SK-N-SH (cell line): ENCODE measurements around the gene MYH15. TPM values are rescaled to one million over a fixed set of nuclear protein-coding genes. Genes with fewer than 3 reads are reported as not detected.

Experiments
- CTCF ChIA-PET: fragments of 300-600, 350-600 bp; formaldehyde crosslinking; extraction: SDS; loops from one replicate; lab custom pipeline; 2021; lab: Yijun Ruan, JAX
- POLR2A ChIA-PET: fragments of 350-600 bp; sonication (Branson Sonifier 250); formaldehyde crosslinking; extraction: SDS; loops from one replicate; lab custom pipeline; 2020; ENCODE audit warnings: antibody characterized with exemption, inconsistent platforms; lab: Yijun Ruan, JAX
- DNase-seq: peaks from one replicate; pipeline ENCODE4 v3.0.0; 2012
- H2AFZ ChIP-seq: fragments of 200-600 bp; sonication (generic); 2 replicates; pipeline ENCODE4 v1.8.1; 2016; ENCODE audit warnings: antibody characterized with exemption, mild to moderate bottlenecking, low read depth
- H3F3A ChIP-seq: fragments of 200-600 bp; sonication (generic); replicated peaks from 2 replicates; pipeline ENCODE3; 2016; ENCODE audit warnings: antibody characterized with exemption, mild to moderate bottlenecking; ENCODE audit not compliant: insufficient read depth
- H3K27ac ChIP-seq, 2 experiments: fragments of 200-500 bp in 1 of 2; fragments of 200-600 bp in 1 of 2; sonication (Bioruptor generic) in 1 of 2; sonication (generic), shearing (Covaris generic) in 1 of 2; 2 replicates each; pipeline versions ENCODE4 v1.5.1 to v1.6.1; 2014 to 2016; ENCODE audit warnings: low read depth in 2 of 2, inconsistent platforms in 1 of 2, low read length in 1 of 2, mild to moderate bottlenecking in 1 of 2, mixed read lengths in 1 of 2
- H3K27me3 ChIP-seq: fragments of 200-600 bp; sonication (generic), shearing (Covaris generic); 2 replicates; pipeline ENCODE4 v1.6.1; 2016; ENCODE audit warnings: mixed run types; ENCODE audit not compliant: insufficient read depth
- H3K36me3 ChIP-seq, 2 experiments: fragments of 200-500 bp in 1 of 2; fragments of 200-600 bp in 1 of 2; sonication (Bioruptor generic) in 1 of 2; sonication (generic) in 1 of 2; replicated peaks in 1 of 2; 2 replicates each; pipeline versions ENCODE3 to v1.5.1; 2014 to 2016; ENCODE audit warnings: low read length in 1 of 2, mild to moderate bottlenecking in 1 of 2; ENCODE audit not compliant: insufficient read depth in 2 of 2, control insufficient read depth in 1 of 2
- H3K4me1 ChIP-seq, 2 experiments: fragments of 200-500 bp in 1 of 2; fragments of 200-600 bp in 1 of 2; sonication (Bioruptor generic) in 1 of 2; sonication (generic), shearing (Covaris generic) in 1 of 2; 2 replicates each; pipeline versions ENCODE4 v1.5.1 to v1.6.1; 2014 to 2016; ENCODE audit warnings: low read depth in 1 of 2, low read length in 1 of 2, mixed run types in 1 of 2; ENCODE audit not compliant: insufficient read depth in 2 of 2, control insufficient read depth in 1 of 2
- H3K4me2 ChIP-seq: fragments of 200-600 bp; sonication (generic), shearing (Covaris generic); 2 replicates; pipeline ENCODE4 v1.6.1; 2017; ENCODE audit warnings: mixed run types
- H3K4me3 ChIP-seq, 2 experiments: fragments of 200-500 bp in 1 of 2; fragments of 200-600 bp in 1 of 2; sonication (Bioruptor generic) in 1 of 2; sonication (generic), shearing (Covaris generic) in 1 of 2; 2 replicates each; pipeline versions ENCODE4 v1.5.1 to v1.8.1; 2014 to 2016; ENCODE audit warnings: low read depth in 2 of 2, inconsistent platforms in 1 of 2, low read length in 1 of 2, mild to moderate bottlenecking in 1 of 2, mixed read lengths in 1 of 2, moderate library complexity in 1 of 2
- H3K79me2 ChIP-seq: fragments of 200-600 bp; sonication (generic); 2 replicates; pipeline ENCODE4 v1.8.1; 2017; ENCODE audit warnings: mild to moderate bottlenecking; ENCODE audit not compliant: insufficient read depth
- H3K9ac ChIP-seq: fragments of 200-600 bp; sonication (generic); 2 replicates; pipeline ENCODE4 v1.6.1; 2017; ENCODE audit warnings: mixed run types
- H3K9me2 ChIP-seq: fragments of 200-600 bp; sonication (generic); 2 replicates; pipeline ENCODE4 v1.6.1; 2017; ENCODE audit warnings: mixed run types
- H3K9me3 ChIP-seq: fragments of 200-600 bp; sonication (generic); 2 replicates; pipeline ENCODE4 v1.6.1; 2017; ENCODE audit warnings: mixed run types, mild to moderate bottlenecking, moderate library complexity
- H4K20me1 ChIP-seq: fragments of 200-600 bp; sonication (generic); 2 replicates; pipeline ENCODE4 v1.6.1; 2017; ENCODE audit warnings: mild to moderate bottlenecking, mixed run types; ENCODE audit not compliant: insufficient read depth
- CHD2 ChIP-seq: fragments of 150-350 bp; IDR thresholded peaks from 2 replicates; pipeline ENCODE4 v1.6.1; 2018; ENCODE audit warnings: low read length; ENCODE audit not compliant: partially characterized antibody
- ELF1 ChIP-seq: IDR thresholded peaks from 2 replicates; pipeline ENCODE4 v1.4.0; 2012
- FOSL2 ChIP-seq: IDR thresholded peaks from 2 replicates; pipeline ENCODE4 v1.4.0; 2012; ENCODE audit warnings: low read depth, mild to moderate bottlenecking, moderate library complexity, borderline replicate concordance
- FOXJ3 ChIP-seq: sonication (generic); formaldehyde crosslinking; IDR thresholded peaks from 2 replicates; pipeline ENCODE4 v1.5.1; 2020; ENCODE audit warnings: mild to moderate bottlenecking, missing genetic modification reagents
- FOXM1 ChIP-seq: IDR thresholded peaks from 2 replicates; pipeline ENCODE4 v1.4.0; 2012; ENCODE audit warnings: low read depth, mild to moderate bottlenecking
- MEF2A ChIP-seq: IDR thresholded peaks from 2 replicates; pipeline ENCODE4 v1.4.0; 2012; ENCODE audit warnings: low read depth, borderline replicate concordance
- NFIC ChIP-seq: IDR thresholded peaks from 2 replicates; pipeline ENCODE4 v1.4.0; 2012; ENCODE audit warnings: borderline replicate concordance
- NRF1 ChIP-seq: IDR thresholded peaks from 2 replicates; pipeline ENCODE4 v1.6.1; 2012; ENCODE audit warnings: low read depth, mild to moderate bottlenecking, low read length
- RFX5 ChIP-seq: IDR thresholded peaks from 2 replicates; pipeline ENCODE4 v1.6.1; 2012; ENCODE audit warnings: mild to moderate bottlenecking, improper control_type of control experiment, low read length
- RXRA ChIP-seq: IDR thresholded peaks from 2 replicates; pipeline ENCODE4 v1.4.0; 2012; ENCODE audit warnings: low read depth, mild to moderate bottlenecking, borderline replicate concordance
- SIN3A ChIP-seq: IDR thresholded peaks from 2 replicates; pipeline ENCODE4 v1.6.1; 2012; ENCODE audit warnings: low read depth, mild to moderate bottlenecking, low read length, moderate library complexity, borderline replicate concordance
- SMC3 ChIP-seq: IDR thresholded peaks from 2 replicates; pipeline ENCODE4 v1.6.1; 2012; ENCODE audit warnings: low read depth, low read length, improper control_type of control experiment
- TCF12 ChIP-seq: IDR thresholded peaks from 2 replicates; pipeline ENCODE4 v1.4.0; 2012
- TEAD4 ChIP-seq: IDR thresholded peaks from 2 replicates; pipeline ENCODE4 v1.4.0; 2012; ENCODE audit warnings: mild to moderate bottlenecking, borderline replicate concordance; ENCODE audit not compliant: insufficient read depth
- WGBS: methylation state at CpG from one replicate; pipeline ENCODE4 v1.1.6; 2017; ENCODE audit warnings: low lambda C conversion rate; 5-methylcytosine and 5-hydroxymethylcytosine counted together
- polyA plus RNA-seq, 3 experiments: library from polyadenylated mRNA; depleted of rRNA; stranded (reverse); fragments of >200 nt; gene quantifications; 2 replicates each; pipeline ENCODE4 v1.2.3, GENCODE V29; 2012
- TF ChIP-seq, protein P1 (sequence below): fragments of 200-600 bp; sonication (generic); IDR thresholded peaks from 2 replicates; pipeline ENCODE4 v1.6.1; 2017; ENCODE audit warnings: antibody characterized with exemption, mild to moderate bottlenecking, moderate library complexity
- TF ChIP-seq, protein P2 (sequence below): IDR thresholded peaks from 2 replicates; pipeline ENCODE4; 2012
- TF ChIP-seq, protein P3 (sequence below): IDR thresholded peaks from 2 replicates; pipeline ENCODE4 v1.4.0; 2012; ENCODE audit warnings: low read depth, borderline replicate concordance
- TF ChIP-seq, protein P4 (sequence below): IDR thresholded peaks from 2 replicates; pipeline ENCODE4 v1.4.0; 2012; ENCODE audit warnings: low read depth

MYH15 gene
- polyA plus RNA-seq, 1 of the 3 experiments (the other 2 are of a cell fraction): 2.1 TPM

DNA sequence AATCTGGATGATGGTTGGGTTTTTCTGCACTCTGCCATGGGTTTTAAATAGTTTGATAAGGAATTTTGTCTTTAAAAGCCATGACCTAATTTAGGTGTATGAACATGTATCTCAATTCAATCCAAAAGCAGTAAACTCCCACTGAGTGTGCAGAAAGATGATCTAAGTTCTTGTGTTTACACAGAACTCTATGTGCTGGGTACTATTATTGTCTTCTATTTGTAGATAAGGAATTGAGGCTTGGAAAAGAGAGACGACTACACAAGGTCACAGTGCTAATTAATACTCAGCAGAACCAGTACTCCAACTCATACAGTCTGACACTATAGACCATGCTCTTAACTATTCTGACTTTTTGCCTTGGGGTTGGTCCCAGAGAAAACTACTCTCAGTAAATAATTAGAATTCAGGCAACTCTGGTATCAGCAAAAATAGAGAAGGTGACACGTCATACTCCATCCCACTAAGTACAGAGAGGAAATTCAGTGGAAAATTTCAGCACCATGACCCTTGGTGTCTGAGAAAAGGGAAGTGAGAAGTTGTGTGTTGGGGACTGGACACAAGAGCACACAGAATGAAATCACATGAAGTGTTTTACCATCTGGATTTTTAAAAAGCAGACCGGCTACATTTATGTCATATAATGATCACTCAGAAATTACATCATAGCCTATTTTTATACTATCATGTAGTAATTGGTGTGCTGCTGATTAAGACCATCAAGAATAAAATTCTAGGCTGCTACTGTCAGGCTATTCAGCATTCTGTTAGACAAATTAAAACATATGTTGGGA lies 18.3 kb upstream of the MYH15 start:
- Histone ChIP-seq H3K79me2 (no peaks in the 10 kb centered on the region), H3K36me3 (no peaks in the 10 kb centered on the region), H3K27ac (no peak overlapping the region), H3K9ac (no peak overlapping the region), H3F3A (no peaks in the 10 kb centered on the region), H3K4me3 (no peak overlapping the region), H3K9me2 (no peaks in the 10 kb centered on the region), H3K4me1 (no peaks in the 10 kb centered on the region), H3K27me3 (no peaks in the 10 kb centered on the region), H3K9me3 (no peaks in the 10 kb centered on the region), H2AFZ (no peak overlapping the region), H4K20me1 (no peaks in the 10 kb centered on the region), H3K4me2 (no peak overlapping the region)
- no peak for DNase-seq
- ChIA-PET POLR2A (no interaction called here), CTCF (no interaction called here)
- WGBS: 61% methylated on average over 3 of the region's 3 CpGs
- TF ChIP-seq FOXM1 (no peak), ELF1 (no peak), MEF2A (no peak), SIN3A (no peak), SMC3 (no peak), NFIC (no peak), TEAD4 (no peak), RFX5 (no peak), TCF12 (no peak), RXRA (no peak), FOSL2 (no peak)
- TF ChIP-seq, protein P1, sequence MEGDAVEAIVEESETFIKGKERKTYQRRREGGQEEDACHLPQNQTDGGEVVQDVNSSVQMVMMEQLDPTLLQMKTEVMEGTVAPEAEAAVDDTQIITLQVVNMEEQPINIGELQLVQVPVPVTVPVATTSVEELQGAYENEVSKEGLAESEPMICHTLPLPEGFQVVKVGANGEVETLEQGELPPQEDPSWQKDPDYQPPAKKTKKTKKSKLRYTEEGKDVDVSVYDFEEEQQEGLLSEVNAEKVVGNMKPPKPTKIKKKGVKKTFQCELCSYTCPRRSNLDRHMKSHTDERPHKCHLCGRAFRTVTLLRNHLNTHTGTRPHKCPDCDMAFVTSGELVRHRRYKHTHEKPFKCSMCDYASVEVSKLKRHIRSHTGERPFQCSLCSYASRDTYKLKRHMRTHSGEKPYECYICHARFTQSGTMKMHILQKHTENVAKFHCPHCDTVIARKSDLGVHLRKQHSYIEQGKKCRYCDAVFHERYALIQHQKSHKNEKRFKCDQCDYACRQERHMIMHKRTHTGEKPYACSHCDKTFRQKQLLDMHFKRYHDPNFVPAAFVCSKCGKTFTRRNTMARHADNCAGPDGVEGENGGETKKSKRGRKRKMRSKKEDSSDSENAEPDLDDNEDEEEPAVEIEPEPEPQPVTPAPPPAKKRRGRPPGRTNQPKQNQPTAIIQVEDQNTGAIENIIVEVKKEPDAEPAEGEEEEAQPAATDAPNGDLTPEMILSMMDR: no peak
- TF ChIP-seq, protein P2, sequence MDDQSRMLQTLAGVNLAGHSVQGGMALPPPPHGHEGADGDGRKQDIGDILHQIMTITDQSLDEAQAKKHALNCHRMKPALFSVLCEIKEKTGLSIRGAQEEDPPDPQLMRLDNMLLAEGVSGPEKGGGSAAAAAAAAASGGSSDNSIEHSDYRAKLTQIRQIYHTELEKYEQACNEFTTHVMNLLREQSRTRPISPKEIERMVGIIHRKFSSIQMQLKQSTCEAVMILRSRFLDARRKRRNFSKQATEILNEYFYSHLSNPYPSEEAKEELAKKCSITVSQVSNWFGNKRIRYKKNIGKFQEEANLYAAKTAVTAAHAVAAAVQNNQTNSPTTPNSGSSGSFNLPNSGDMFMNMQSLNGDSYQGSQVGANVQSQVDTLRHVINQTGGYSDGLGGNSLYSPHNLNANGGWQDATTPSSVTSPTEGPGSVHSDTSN: no peak
- TF ChIP-seq, protein P3, sequence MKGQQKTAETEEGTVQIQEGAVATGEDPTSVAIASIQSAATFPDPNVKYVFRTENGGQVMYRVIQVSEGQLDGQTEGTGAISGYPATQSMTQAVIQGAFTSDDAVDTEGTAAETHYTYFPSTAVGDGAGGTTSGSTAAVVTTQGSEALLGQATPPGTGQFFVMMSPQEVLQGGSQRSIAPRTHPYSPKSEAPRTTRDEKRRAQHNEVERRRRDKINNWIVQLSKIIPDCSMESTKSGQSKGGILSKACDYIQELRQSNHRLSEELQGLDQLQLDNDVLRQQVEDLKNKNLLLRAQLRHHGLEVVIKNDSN: no peak

DNA sequence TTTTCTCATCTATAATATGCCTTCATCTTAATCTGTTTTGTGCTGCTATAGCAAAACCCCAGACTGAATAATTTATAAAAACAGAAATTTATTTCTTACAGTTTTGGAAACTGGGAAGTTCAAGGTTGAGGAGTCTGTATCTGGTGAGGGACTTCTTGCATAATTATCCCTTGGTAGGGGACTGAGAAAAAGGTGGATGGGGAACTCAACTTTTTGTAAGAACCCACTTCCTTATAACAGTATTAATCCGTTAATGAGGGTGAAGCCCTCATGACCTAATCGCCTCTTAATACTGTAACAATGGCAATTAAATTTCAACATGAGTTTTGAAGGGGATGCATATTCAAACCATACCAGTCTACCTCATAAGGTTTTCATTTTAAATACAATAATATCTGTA lies 17.4 kb upstream of the MYH15 start:
- no peaks in the 10 kb centered on the region for H3K27me3 ChIP-seq
- 51% methylated on average over 2 of the region's 2 CpGs for WGBS
- TF ChIP-seq, protein P4, sequence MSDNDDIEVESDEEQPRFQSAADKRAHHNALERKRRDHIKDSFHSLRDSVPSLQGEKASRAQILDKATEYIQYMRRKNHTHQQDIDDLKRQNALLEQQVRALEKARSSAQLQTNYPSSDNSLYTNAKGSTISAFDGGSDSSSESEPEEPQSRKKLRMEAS: no peak
- TF ChIP-seq CHD2 (no peak), FOXJ3 (CRISPR knock-in tag) (no peak), NRF1 (no peak), FOXM1 (no peak)
- no peaks in the 10 kb centered on the region for H3K9me2 ChIP-seq
- no peak for DNase-seq
- no peak overlapping the region for H3K27ac ChIP-seq
- H4K20me1 ChIP-seq: no peaks in the 10 kb centered on the region
- POLR2A ChIA-PET: no interaction called here
- no peak overlapping the region for H3K4me2 ChIP-seq
- H3K9ac ChIP-seq: no peak overlapping the region
- H3K79me2 ChIP-seq: no peaks in the 10 kb centered on the region
- no peaks in the 10 kb centered on the region for H3K4me1 ChIP-seq
- H2AFZ ChIP-seq: no peak overlapping the region
- CTCF ChIA-PET: no interaction called here
- H3K4me3 ChIP-seq: no peak overlapping the region
- no peaks in the 10 kb centered on the region for H3K36me3 ChIP-seq
- no peaks in the 10 kb centered on the region for H3K9me3 ChIP-seq
- H3F3A ChIP-seq: no peaks in the 10 kb centered on the region
